GM18511 (cell line): ENCODE data around the gene KCNJ16.
"Not testable (repeated sequence)": the region's sequence is repeated elsewhere in the genome, so short reads cannot be mapped to it uniquely, and the experiment has no call there.

ENCODE experiments used
- ATAC-seq: cut with Tn5 transposase; IDR thresholded peaks from one replicate; pipeline ENCODE4 v1.9.1; 2021; ENCODE audit warnings: mild to moderate bottlenecking, moderate library complexity; ENCODE audit not compliant: unreplicated experiment

KCNJ16 gene

GRCh38 chr17:70074956-70075355, at the start of gene KCNJ16:
Gene KCNJ16 (plus strand): TSS chr17:70075225. CDS start chr17:70132088, 56,863 bp downstream.
- ATAC-seq: no peak

DNA sequence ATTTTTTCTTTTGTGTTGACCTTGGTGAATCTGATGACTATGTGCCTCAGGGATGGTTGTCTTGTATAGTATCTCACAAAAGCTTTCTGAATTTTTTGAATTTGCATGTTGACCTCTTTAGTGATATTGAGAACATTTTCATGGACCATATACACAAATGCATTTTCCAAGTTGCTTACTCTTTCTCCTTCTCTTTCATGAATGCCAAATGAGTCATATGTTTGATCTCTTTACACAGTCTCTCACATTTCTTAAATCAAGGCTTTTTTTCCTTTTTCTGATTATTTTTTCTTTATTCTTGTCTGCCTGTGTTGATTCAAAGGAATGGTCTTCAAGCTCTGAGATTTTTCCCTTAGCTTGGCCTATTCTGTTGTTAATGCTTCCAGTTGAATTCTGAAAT, 46.6 kb upstream of the KCNJ16 start:
- ATAC-seq: no peak

GRCh38 chr17:70028978-70029767, 45.9 kb upstream of the KCNJ16 start:
- ATAC-seq: no peak

- ATAC-seq: no peak
These were observed 44.7 kb upstream of the KCNJ16 start for GRCh38 chr17:70030371-70030770.

DNA sequence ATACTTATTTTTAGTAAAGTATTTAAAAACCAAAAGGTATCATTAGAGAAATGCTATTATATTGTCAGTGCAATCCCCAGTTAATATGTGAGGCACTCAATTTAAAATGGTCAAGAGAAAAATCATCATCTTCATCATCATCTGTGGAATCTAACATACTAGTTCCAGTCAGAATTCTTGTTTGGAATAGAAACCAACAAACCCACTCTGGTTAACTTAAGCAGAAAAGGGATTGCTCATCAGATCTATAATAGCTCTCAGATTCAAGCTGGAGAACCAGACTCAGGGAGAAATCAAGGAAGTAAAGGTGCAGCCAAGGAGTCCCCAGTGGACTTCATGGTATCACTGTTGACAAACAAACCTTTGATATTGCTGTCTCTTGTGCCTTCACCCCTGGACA, 43.7 kb upstream of the KCNJ16 start:
- no peak for ATAC-seq

DNA sequence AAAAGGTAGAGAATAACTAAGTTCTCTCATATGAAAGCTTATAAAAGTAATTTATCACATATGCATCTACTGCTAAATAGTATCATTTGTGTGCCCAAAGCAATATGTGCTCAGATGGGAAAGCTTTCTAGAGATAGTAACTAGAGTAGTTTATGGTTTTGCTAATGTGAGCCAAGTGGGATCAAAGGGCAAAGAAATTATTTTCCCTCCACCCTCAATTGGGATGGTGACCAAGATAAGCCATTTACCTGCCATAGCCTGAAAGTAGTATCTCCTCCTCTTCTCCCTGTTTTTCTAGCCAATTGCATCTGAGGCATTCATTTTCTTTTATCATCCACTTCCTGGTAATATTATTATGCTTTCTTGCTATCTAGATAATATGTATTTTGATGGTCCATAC, 41.9 kb upstream of the KCNJ16 start:
- no peak for ATAC-seq

DNA sequence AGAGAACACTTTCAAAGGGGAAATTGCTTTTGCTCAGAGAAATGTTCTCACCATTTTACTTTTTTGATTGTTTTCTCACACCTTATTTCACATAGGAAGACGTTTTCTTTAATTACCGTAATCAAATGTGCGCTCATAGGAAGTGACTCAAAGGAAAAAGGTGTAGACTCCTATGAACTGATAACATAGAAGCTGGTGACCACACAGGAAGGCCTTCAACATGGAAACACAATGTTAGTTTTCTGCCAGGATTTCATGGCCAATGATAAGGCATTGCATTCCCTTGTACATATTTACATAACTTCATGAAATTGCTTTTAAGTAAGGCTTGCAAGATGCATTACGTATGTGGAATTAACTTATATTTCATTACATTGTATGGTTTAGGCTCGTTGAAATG, 40.9 kb upstream of the KCNJ16 start:
- no peak for ATAC-seq

DNA sequence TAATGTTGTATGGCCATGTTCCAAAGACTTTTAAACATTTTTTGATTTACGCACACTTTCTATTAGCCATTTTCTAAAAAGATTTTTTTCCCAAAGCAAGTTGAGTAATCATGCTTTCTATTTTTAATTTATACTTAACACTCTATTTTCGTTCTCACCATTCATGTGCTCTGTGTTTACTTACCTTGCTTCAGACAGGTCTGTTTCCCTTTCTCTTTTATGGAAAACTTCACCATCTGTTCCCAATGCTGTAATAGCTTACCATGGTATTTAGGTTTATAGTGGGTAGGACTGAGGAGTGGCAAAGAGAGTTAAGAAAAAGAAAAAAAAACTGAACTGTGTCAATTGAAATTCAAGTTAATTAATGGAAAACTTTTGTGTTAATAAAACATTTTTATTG, 37.5 kb upstream of the KCNJ16 start:
- no peak for ATAC-seq

DNA sequence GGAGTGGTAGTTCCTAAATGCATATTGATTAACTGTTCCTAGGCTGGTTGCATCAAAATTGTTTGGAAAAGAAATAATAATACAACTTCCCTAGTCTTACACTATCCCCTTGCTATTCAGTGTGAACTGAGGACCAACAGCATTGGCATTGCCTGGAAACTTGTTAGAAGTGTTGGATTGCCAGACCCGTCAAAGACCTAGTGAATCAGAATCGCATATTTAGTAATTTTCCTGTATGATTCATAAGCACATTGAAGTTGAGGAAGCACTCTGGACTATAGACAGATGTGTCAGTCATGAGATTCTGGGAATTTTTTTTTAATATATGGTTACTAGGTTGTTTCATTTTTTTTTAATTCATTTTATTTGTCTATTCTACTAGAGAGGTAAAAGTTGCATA, 34.7 kb upstream of the KCNJ16 start:
- no peak for ATAC-seq

GRCh38 chr17:70041061-70041460, 34.0 kb upstream of the KCNJ16 start:
- no peak for ATAC-seq

DNA sequence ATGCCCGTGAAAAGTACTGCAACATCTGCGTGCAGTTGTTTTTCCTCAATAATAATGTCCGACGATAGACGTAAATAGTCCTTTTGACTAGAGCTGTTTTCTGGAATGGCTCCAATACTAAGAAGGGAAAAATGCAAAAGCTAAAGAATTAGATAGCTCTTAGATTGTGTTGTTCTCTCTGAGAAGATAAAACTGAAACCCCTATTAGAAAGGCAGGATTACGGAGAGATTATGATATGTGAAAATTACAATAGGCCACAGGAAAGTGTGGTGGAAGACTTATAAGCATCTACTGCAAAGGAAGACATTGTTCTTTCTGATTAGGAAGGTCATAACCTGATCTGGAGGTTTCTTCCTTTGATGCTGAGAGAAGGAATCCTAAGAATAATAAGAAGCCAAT, 33.5 kb upstream of the KCNJ16 start:
- no peak for ATAC-seq

DNA sequence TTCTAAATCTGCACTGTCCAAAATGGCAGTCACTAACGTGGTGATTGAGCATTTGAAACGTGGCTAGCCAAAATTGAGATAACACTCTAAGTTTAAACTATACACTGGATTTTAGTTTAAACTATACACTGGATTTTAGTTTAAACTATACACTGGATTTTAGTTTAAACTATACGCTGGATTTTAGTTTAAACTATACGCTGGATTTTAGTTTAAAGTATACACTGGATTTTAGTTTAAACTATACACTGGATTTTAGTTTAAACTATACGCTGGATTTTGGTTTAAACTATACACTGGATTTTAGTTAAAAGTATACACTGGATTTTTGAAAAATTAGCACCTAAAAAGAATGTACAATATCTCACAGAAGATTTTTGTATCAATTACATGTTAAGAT, 29.2 kb upstream of the KCNJ16 start:
- ATAC-seq: not testable (repeated sequence)

- no peak for ATAC-seq
These were observed 27.2 kb upstream of the KCNJ16 start for GRCh38 chr17:70047619-70048419.

DNA sequence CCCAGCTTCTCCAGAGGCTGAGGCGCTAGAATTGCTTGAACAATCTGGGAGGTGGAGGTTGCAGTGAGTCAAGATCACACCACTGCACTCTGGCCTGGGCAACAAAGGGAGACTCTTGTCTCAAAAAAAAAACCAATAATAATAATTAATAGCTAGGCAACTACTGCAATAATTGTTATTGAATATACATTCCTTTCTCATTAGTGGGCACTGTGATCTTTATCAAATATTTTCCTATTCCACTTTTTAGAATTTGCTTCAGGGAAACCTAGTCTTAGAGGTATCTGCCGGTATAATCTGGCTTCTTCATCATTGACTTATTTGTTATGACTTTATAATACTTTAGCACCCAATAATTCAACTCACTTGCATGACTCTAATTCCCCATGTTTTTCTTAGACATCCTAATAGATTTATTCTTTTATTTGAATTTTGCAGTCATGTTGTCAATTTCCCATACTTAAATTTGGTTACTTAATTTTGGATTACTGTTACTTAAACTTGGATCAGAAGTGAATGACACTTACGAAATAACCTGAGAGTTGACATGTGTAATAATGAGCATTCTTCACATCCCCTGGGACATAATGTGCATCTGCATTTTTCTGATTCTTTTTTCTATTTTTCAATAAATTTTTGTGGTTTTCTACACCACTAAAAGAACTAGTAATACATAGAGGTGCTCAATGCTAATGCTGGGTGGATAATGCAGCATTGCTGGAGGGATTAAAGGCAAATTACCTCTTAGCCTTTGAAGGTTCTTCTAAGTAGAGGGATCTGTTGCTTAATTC, 25.0 kb upstream of the KCNJ16 start:
- ATAC-seq: no peak

DNA sequence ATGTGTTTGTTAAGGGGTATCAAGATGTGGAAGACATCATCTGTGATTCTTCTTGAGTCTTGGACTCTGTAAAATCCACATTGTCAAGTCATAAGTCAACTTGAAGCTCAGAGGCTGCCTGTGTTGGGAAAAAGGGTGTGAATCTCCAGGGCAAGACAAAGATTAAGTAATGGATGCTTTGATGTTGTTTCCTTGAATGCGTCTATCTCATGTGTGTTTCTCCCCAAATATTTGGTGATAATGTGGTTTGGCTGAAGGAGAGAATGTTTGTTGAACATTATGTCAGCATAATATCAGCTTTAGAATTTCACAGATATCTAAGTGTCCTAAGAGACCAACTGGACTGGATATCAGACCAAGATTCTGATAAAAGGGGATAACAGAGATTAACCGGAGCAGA, 24.1 kb upstream of the KCNJ16 start:
- ATAC-seq: no peak

DNA sequence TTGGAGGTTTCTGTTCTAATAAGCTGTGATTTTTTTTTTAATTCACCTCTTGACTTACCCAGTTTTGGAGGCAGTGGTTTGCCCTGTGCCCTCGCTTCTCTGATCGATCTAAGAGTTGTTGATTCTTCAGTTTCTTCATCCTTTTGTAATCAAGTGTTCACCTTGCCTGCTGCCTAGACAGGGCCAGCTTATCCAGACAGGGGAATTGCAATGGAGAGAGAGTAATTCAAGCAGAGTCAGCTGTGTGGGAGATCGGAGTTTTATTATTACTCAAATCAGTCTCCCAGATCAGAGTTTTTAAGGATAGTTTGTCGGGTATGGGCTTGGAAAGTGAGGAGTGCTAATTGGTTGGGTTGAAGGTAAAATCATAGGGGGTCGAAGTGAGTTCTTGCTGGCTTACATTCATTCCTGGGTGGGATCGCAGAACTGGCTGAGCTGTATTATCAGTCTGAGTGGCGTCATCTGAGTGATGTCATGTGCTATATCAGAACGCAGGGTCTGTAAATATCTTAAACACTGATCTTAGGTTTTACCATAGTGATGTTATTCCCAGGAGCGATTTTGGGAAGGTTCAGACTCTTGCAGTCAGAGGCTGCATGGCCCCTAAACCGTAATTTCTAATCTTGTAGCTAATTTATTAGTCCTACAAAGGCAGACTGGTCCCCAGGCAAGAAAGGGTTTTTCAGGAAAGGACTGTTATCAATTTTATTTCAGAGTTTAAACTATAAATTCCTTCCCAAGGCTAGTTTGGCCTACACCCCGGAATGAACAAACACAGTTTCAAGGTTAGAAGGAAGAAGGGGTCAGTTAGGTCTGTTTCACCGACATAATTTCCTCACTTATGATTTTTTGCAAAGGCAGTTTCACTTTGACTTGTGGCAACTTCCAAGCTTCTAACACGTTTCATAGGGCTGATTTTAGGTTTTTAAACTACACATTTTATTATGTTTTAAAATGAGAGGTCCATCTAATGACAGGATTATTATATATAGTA, 21.5 kb upstream of the KCNJ16 start:
- no peak for ATAC-seq

DNA sequence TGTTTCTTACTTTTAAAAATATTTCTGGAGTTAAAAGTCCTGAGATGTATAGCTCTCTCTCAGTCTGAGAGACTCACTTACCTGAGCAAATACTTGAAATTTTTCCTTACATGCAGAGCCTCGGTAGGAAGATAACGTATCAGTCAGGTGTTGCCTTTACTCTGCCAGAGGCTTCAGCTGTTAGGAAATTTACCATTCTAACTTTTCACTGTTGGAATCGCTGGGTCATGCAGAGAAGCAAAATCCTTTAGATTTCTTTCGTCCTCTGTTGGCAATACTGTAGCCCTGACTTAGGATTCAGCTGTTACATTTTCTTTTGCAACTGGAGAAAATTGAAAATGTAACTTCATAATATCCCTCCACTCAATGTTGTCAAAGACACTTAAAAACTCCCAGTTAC, 20.0 kb upstream of the KCNJ16 start:
- ATAC-seq: no peak

GRCh38 chr17:70059071-70059470, 16.0 kb upstream of the KCNJ16 start:
- no peak for ATAC-seq

DNA sequence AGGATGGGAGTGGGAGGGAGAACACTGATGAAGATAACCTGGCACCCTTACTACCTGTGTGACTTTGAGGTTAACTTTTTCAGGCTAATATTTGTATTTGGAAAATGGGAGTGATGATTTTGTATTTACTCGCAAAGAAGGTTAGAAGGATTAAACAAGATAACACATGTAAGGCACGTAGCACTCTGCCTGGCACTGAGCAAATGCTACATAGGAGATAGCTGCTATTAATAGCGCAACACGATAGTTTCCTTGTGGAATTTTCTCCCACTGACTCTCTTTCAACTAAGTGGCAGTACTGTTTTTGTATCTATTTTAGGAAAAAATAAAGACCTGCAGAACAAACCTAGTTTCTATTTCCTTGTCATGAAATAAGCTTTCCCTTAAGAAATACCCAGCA, 15.4 kb upstream of the KCNJ16 start:
- no peak for ATAC-seq

GRCh38 chr17:70060415-70060814, 14.6 kb upstream of the KCNJ16 start:
- no peak for ATAC-seq
